Mammary epithelial cell (primary cell): Measurements from ENCODE around the gene RAI1.

Experiments
- EZH2 ChIP-seq: IDR thresholded peaks from 2 replicates; pipeline ENCODE4 v1.6.1; 2012; ENCODE audit warnings: low read length, inconsistent platforms, borderline replicate concordance
- TF ChIP-seq, protein P1 (sequence below), 2 donors: IDR thresholded peaks in 1 of 2; conservative IDR thresholded peaks in 1 of 2; 2 replicates each; pipeline ENCODE4 v1.5.1; 2011 to 2012; ENCODE audit warnings: inconsistent platforms in 2 of 2, low read length in 2 of 2, mild to moderate bottlenecking in 2 of 2, control low read depth in 1 of 2, low read depth in 1 of 2; ENCODE audit not compliant: insufficient read depth in 1 of 2; ENCODE audit errors: extremely low read depth in 1 of 2

- TF ChIP-seq, protein P1, sequence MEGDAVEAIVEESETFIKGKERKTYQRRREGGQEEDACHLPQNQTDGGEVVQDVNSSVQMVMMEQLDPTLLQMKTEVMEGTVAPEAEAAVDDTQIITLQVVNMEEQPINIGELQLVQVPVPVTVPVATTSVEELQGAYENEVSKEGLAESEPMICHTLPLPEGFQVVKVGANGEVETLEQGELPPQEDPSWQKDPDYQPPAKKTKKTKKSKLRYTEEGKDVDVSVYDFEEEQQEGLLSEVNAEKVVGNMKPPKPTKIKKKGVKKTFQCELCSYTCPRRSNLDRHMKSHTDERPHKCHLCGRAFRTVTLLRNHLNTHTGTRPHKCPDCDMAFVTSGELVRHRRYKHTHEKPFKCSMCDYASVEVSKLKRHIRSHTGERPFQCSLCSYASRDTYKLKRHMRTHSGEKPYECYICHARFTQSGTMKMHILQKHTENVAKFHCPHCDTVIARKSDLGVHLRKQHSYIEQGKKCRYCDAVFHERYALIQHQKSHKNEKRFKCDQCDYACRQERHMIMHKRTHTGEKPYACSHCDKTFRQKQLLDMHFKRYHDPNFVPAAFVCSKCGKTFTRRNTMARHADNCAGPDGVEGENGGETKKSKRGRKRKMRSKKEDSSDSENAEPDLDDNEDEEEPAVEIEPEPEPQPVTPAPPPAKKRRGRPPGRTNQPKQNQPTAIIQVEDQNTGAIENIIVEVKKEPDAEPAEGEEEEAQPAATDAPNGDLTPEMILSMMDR (conservative IDR thresholded peaks at IDR 0.05 in 1 of 2, IDR thresholded peaks at IDR 0.05 in 1 of 2; ENCODE audit: extremely low read depth in 1 of 2, insufficient read depth in 1 of 2, low read depth in 1 of 2, low read length in 2 of 2): no peak
- TF ChIP-seq EZH2: no peak
Observed at GRCh38 chr17:17723354-17724261, 42.4 kb downstream of the RAI1 start.
